SU-DHL-6 (cell line): ENCODE data around the gene SLC12A5.

ENCODE experiments used
- CTCF ChIP-seq: fragments of 200-600 bp; sonication (generic); IDR thresholded peaks from one replicate; pipeline ENCODE4 v1.5.1; 2017; ENCODE audit warnings: antibody characterized with exemption, mild to moderate bottlenecking, low read length, moderate library complexity; ENCODE audit not compliant: insufficient read depth, poor library complexity, severe bottlenecking
- EZH2phosphoT487 ChIP-seq: fragments of 200-600 bp; sonication (generic), shearing (Covaris generic); conservative IDR thresholded peaks from 2 replicates; pipeline ENCODE4 v1.6.1; 2018; ENCODE audit warnings: mild to moderate bottlenecking, antibody characterized with exemption, low read length, moderate library complexity, mixed read lengths

- no peak for TF ChIP-seq CTCF
- no peak for TF ChIP-seq EZH2phosphoT487
Measured at GRCh38 chr20:45998337-45998736, 30.7 kb upstream of the SLC12A5 start.
